Frontal cortex (tissue), 4 donors: ENCODE measurements around the gene CELF4. TPM values are rescaled to one million over a fixed set of nuclear protein-coding genes. Genes with fewer than 3 reads are reported as not detected.

ENCODE experiments used
- DNase-seq, 2 donors: peaks; one replicate each; pipeline ENCODE4 v3.0.0; 2012; ENCODE audit warnings: low spot score in 2 of 2
- FAIRE-seq: peaks from 2 replicates; lab custom pipeline; 2012; peaks lifted over from hg19 to GRCh38; lab: Jason Lieb, UNC
- total RNA-seq: library from RNA; depleted of rRNA; stranded (reverse); fragments of >200 nt; gene quantifications from one replicate; pipeline ENCODE4 v1.2.3, GENCODE V29; 2014
- donor health status: control.
- donor health status: control.
- donor health status: control.

Gene CELF4
- total RNA-seq, 1 donor from 2014 or later: 92.9 TPM

- DNase-seq (no peak), FAIRE-seq (no peak)
These were observed 249.7 kb downstream of the CELF4 start for GRCh38 chr18:37315935-37316334.

- no peak for DNase-seq
These were observed 251.1 kb downstream of the CELF4 start for GRCh38 chr18:37314534-37314933.

GRCh38 chr18:37313624-37314023 lies 252.0 kb downstream of the CELF4 start:
- FAIRE-seq (no peak), DNase-seq (no peak)

More at GRCh38 chr18:37314534-37314933, 251.1 kb downstream of the CELF4 start:
- no peak for FAIRE-seq

- no peak for DNase-seq
These were observed 255.7 kb downstream of the CELF4 start for GRCh38 chr18:37309861-37310260.

GRCh38 chr18:37309059-37309458 lies 256.5 kb downstream of the CELF4 start:
- FAIRE-seq (no peak), DNase-seq (no peak)

More at GRCh38 chr18:37309861-37310260, 255.7 kb downstream of the CELF4 start:
- FAIRE-seq: no peak

- no peak for FAIRE-seq
- DNase-seq: no peak
These were observed 258.4 kb downstream of the CELF4 start for GRCh38 chr18:37307181-37307580.

- no peak for DNase-seq
- no peak for FAIRE-seq
These were observed 259.2 kb downstream of the CELF4 start for GRCh38 chr18:37306432-37306831.

- FAIRE-seq (no peak), DNase-seq (peak in 1 of 2 donors; percentile 38)
These were observed 260.5 kb downstream of the CELF4 start for GRCh38 chr18:37305066-37305465.

- no peak for DNase-seq
- no peak for FAIRE-seq
These were observed 261.5 kb downstream of the CELF4 start for GRCh38 chr18:37304012-37304680.

- DNase-seq (no peak), FAIRE-seq (no peak)
These were observed 262.6 kb downstream of the CELF4 start for GRCh38 chr18:37303009-37303408.

- no peak for DNase-seq
- no peak for FAIRE-seq
These were observed 263.1 kb downstream of the CELF4 start for GRCh38 chr18:37302519-37302918.

- FAIRE-seq (no peak), DNase-seq (peak in 1 of 2 donors; percentile 72)
These were observed 265.9 kb downstream of the CELF4 start for GRCh38 chr18:37299471-37300304.

- DNase-seq (no peak), FAIRE-seq (no peak)
These were observed 266.8 kb downstream of the CELF4 start for GRCh38 chr18:37298816-37299215.

GRCh38 chr18:37297106-37297505 lies 268.5 kb downstream of the CELF4 start:
- no peak for FAIRE-seq
- DNase-seq: no peak

GRCh38 chr18:37294951-37295350 lies 270.6 kb downstream of the CELF4 start:
- FAIRE-seq (no peak), DNase-seq (no peak)

GRCh38 chr18:37293359-37293758 lies 272.2 kb downstream of the CELF4 start:
- DNase-seq: no peak
- no peak for FAIRE-seq

GRCh38 chr18:37289423-37289822 lies 276.2 kb downstream of the CELF4 start:
- no peak for FAIRE-seq
- no peak for DNase-seq

GRCh38 chr18:37287601-37288000 lies 278.0 kb downstream of the CELF4 start:
- FAIRE-seq: no peak
- no peak for DNase-seq

- DNase-seq (no peak), FAIRE-seq (no peak)
These were observed 278.8 kb downstream of the CELF4 start for GRCh38 chr18:37286801-37287200.

- FAIRE-seq: no peak
These were observed 279.8 kb downstream of the CELF4 start for GRCh38 chr18:37285825-37286224.

GRCh38 chr18:37284260-37284659 lies 281.3 kb downstream of the CELF4 start:
- no peak for FAIRE-seq
- DNase-seq: no peak

More at GRCh38 chr18:37285825-37286224, 279.8 kb downstream of the CELF4 start:
- DNase-seq: no peak
